Activated effector memory CD4-positive, alpha-beta T cell treated with Interleukin-2 at 50 U/mL for 16 hours (primary cell): ENCODE measurements around the gene DNASE1L1.

Source experiments
- DNase-seq: peaks from one replicate; pipeline ENCODE4 v3.0.0-alpha.2; 2020

Gene DNASE1L1

DNA sequence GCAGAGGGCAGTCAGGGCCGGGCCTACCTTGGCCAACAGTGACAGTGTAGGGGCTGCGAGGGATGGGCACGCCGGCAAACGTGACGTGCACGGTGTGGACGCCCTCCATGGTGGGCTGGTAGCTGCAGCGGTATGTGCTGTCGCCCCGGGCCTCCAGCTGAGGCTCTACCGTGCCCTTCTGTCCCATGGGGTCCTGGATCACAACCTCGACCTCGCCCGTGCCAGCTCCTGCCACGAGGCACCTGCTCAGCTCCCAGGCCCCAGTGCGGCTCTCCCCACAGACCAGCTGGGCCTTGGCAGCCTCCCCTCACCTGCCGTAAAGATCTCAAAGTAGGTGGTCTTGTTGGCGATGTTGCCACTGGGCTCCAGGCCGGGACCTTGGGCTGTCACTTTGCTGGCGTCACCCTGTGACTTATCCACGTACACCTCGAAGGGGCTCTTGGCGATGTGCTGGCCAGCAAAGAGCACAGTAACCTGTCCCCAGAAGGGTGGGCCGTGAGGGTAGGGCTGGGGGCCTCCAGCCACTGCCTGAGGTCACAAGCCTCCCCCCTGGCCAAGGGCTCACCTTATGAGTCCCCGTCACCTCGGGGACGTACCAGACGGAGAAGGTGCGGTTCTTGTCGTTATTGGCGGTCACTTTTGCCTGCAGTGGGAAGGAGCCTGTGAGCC is 42.9 kb downstream of the DNASE1L1 start:
- DNase-seq = no peak

DNA sequence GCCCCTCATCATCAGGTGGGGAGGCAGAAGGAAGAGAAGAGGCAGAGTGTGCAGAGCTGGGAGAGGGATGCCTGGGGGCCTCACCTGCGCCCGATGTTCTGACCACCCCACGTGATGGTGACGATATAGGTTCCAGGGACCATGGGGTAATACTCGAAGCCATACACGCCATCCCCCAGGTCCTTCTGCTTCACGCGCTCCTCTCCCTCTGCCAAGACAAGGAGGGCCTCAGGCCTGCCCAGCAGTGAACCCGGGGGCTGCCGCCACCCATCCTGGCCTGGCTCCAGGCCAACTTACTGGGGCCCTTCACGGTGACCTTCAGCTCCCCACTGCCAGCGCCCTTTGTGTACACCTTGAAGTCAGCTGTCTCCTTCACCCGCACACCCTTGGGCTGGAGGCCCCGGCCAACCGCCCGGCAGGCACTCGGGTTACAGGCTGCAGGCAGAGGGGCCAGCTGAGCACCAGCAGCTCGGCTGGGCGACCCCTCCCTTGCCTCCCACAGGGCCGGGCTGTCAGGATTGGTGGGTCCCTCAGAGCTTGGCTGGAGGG is 43.9 kb downstream of the DNASE1L1 start:
- DNase-seq = no peak

- no peak for DNase-seq
Observed at GRCh38 chrX:154363706-154364439, 45.2 kb downstream of the DNASE1L1 start.

DNA sequence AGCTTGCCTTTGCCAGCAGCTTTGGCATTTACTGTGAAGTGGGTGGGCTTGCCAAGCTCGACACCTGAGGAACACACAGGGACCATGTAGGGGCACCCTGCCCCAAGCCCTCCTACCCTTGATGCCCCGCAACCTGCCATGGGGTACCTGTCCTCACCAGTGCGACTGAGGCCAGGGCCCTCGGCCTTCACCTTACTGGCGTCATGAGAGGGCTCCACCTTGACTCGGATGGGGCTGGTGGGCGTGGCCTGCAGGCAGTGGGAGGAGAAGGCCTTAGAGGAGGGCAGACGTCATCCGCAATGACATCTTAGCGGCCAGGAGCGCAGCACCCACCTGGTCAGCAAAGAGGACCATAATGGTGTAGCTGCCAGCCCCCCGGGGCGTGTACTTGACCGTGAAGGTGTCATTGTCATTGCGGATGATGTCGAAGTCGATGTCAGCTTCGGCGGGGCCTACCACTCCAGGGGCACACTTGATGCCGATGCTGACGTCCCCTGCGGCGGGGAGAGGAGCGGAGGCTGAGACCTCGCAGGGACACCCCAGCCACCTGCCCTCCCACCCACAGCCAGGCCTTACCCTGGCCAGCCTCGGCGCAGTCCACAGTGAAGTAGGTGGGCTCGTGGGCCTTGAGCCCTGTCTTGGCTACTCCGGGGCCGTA is 46.8 kb downstream of the DNASE1L1 start:
- no peak for DNase-seq

- DNase-seq = no peak
Observed at GRCh38 chrX:154360155-154360713, 48.8 kb downstream of the DNASE1L1 start.

- no peak for DNase-seq
Observed at GRCh38 chrX:154359362-154360154, 49.5 kb downstream of the DNASE1L1 start.

DNA sequence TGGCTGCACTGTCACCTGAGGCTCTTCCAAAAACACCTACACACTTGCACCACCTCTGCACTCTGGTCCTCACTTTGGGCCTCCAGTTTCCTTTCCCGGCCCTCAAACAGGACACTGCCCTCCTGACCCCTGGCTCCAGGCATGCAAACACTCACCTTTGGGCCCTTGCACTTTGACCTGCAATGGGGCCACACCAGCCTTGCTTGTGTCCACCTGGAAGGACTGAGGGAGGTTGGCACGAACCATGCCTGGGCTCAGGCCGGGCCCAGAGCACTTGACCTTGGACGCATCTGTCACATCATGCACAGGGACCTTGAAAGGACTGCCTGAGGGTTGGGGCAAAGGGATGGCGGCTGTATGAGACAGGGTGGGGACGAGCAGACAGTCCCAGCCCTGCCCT is 50.2 kb downstream of the DNASE1L1 start:
- no peak for DNase-seq

DNA sequence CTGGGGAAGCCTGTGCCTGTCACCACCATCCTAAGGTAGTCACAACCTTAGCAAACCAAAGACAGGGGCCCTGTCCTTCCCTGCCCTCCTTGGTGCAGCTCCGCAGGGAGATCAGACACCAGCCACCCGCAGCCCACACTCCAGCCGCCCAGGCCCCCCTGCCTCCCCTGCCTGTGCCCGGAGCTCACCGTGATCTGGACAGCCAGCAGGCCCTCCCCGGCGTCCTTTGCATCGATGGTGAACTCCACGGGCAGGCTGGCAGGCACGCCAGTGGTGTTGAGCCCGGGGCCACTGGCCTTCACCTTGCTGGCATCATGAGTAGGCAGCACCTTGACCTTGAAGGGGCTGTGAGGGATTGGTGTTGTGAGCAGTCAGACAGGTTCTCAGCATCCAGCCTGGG is 51.0 kb downstream of the DNASE1L1 start:
- DNase-seq = no peak

GRCh38 chrX:154357205-154357604 is 51.8 kb downstream of the DNASE1L1 start:
- no peak for DNase-seq

DNA sequence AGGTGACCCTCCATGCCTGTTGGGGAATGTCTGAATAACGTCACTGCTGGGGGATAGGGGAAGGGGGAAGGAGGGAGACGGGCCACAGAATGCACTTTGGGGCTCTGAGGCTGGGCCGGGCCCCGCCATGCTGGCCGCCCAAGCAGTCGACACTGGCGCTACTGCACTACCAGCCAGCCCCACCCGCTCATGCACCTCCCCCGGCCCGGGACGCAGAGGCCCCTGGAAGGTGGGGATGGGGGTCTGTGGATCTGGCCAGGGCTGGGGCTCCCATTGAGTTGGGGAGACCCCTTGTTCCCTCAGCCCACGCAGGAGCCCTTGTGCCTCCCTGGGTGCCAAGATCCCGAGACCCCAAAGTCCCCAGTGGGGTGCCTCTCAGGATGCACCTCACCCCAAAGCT is 52.5 kb downstream of the DNASE1L1 start:
- DNase-seq = no peak

- no peak for DNase-seq
Observed at GRCh38 chrX:154355776-154356140, 53.3 kb downstream of the DNASE1L1 start.

DNA sequence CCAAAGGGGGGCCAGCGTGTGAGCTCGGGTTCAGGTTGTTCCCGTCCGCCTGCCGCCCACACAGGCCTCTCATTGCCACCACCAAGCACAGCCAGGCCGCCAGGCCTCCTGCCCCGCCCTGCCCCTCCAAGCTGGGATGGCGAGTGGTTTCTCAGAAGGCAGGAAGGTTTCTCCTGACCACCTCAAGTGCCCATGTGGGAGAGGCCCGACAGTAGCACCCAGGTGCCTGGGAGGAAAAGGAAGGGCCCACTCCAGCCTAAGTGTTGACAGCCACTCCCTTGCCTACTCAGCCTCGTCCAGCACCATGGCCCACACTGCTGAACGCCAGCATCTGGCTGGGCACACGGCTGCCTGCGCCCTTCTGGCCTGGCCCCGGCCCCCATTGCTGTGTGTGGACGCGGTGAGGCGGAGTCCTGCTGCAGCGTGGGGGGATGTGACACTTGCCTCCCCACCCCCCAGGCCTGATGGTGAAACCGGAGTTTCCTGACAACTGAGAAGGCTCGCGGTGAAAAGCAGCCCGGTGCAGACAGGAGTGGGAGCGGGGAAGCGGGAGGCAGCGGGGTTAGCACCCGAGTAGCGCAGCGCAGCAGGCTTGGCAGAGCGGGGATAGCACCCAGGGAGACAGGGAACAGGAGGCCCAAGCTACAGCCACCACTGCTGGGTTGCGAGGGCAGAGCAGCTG is 53.8 kb downstream of the DNASE1L1 start:
- DNase-seq = no peak

- DNase-seq = no peak
Observed at GRCh38 chrX:154354516-154354915, 54.5 kb downstream of the DNASE1L1 start.

DNA sequence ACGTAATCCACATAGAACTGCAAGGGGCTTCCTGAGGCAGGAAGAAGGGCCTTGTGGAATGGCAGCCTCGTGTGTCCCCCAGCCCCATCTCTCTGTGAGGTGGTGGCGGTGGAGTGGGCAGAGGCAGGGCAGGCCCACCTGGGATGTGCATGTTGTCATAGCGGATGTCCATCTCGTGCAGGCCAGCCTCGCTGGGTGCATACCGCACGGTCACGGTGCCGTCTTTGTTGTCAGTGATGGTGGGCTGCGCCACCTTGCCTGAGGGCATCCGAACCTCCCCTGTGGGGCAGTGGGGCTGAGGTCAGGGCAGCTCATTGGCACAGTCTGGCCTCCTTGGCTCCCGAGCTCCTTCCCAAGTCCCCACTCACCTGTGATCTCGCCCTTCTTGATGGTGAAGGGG is 55.0 kb downstream of the DNASE1L1 start:
- no peak for DNase-seq

- no peak for DNase-seq
Observed at GRCh38 chrX:154353172-154353843, 55.7 kb downstream of the DNASE1L1 start.

DNA sequence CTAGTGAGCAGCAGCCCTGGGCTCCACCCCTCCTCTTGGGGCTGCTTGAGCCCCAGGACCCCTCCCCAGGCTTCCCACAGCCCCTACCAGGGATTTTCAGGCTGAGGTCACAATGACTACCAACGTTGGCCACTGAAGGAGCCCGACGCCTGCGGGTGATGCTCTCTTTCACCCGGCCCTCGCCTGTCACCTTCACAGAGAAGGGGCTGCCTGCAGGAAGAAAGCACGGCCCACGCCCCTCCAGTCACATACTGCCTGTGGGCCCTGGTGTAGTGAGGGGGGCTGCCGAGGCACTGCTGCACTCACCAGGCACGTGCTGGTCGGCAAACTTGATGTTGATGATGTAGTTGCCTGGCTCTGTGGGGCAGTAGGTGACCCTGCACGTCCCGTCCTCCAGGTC is 56.6 kb downstream of the DNASE1L1 start:
- no peak for DNase-seq

GRCh38 chrX:154352012-154352401 is 57.0 kb downstream of the DNASE1L1 start:
- no peak for DNase-seq
